H1 (cell line): Measurements from ENCODE around the gene NGEF. TPM values are rescaled to one million over a fixed set of nuclear protein-coding genes. Genes with fewer than 3 reads are reported as not detected.

ENCODE experiments used
- CBX5 ChIP-seq: fragments of 300-800, 300-1000 bp; sonication (generic); IDR thresholded peaks from 2 replicates; pipeline ENCODE4 v1.7.1; 2016; ENCODE audit warnings: antibody characterized with exemption, low read length, low read depth
- CHD7 ChIP-seq: fragments of 300-600 bp; sonication (generic); IDR thresholded peaks from 2 replicates; pipeline ENCODE4 v1.7.1; 2012; ENCODE audit warnings: low read length, moderate library complexity, mild to moderate bottlenecking, inconsistent platforms; ENCODE audit not compliant: insufficient replicate concordance
- GABPA ChIP-seq: IDR thresholded peaks from 2 replicates; pipeline ENCODE4 v1.6.1; 2011; ENCODE audit warnings: mild to moderate bottlenecking, low read length, moderate library complexity, borderline replicate concordance; ENCODE audit not compliant: insufficient read depth
- POLR2A ChIP-seq, 2 experiments: IDR thresholded peaks; 1 replicate in 1 of 2; 2 replicates in 1 of 2; pipeline ENCODE4 v1.6.1; 2011; ENCODE audit warnings: low read depth in 2 of 2, low read length in 2 of 2, mild to moderate bottlenecking in 2 of 2; ENCODE audit errors: control extremely low read depth in 1 of 2
- SAP30 ChIP-seq: fragments of 300-600 bp; sonication (generic); IDR thresholded peaks from 2 replicates; pipeline ENCODE4 v1.7.1; 2012; ENCODE audit warnings: low read length, moderate library complexity, mild to moderate bottlenecking, inconsistent platforms; ENCODE audit not compliant: insufficient read depth, insufficient replicate concordance
- SP4 ChIP-seq: IDR thresholded peaks from 2 replicates; pipeline ENCODE4 v1.6.1; 2012; ENCODE audit warnings: low read length, inconsistent platforms
- YY1 ChIP-seq: IDR thresholded peaks from 2 replicates; pipeline ENCODE4 v1.6.1; 2011; ENCODE audit warnings: low read depth, mild to moderate bottlenecking, low read length
- polyA plus RNA-seq, 7 experiments: library from polyadenylated mRNA; depleted of rRNA in 3 of 7; stranded (reverse) in 5 of 7; unstranded in 2 of 7; fragments of >200 nt in 5 of 7; fragments of 200-250 nt in 2 of 7; gene quantifications; 1 replicate in 5 of 7; 2 replicates in 1 of 7; 4 replicates in 1 of 7; pipeline versions ENCODE4 v1.2.1 to v1.2.3, GENCODE V29; 2011 to 2013; ENCODE audit warnings: missing spikeins in 2 of 7, mixed read lengths in 2 of 7
- total RNA-seq: library from RNA; stranded (reverse); fragmentation: NEBNext Ultra II Directional; extraction: Animal tissue kit (Norgen Biotek cat#: 25700); gene quantifications from 2 replicates; pipeline ENCODE4 v1.2.1, GENCODE V29; 2021

Gene NGEF
- total and polyA plus RNA-seq, 2 of the 8 experiments (the other 6 are each of a cell fraction or from before 2014, with no cell fraction given) = 2.7 to 3.2 TPM

- TF ChIP-seq GABPA = no peak
- no peak for TF ChIP-seq YY1
- TF ChIP-seq SAP30 = no peak
- no peak for TF ChIP-seq CBX5
- TF ChIP-seq CHD7 = no peak
- no peak for TF ChIP-seq POLR2A (IDR thresholded peaks at IDR 0.05; ENCODE audit: control extremely low read depth in 1 of 2, low read depth in 2 of 2, low read length in 2 of 2)
- TF ChIP-seq SP4 = no peak
Observed at GRCh38 chr2:233012301-233012971, 620 bp downstream of the NGEF start (continued).
